HepG2 (cell line): ENCODE data around the gene RNF13.

Source experiments
- CCAR2 ChIP-seq: fragments of 200-400 bp; formaldehyde crosslinking; optimal IDR thresholded peaks from 2 replicates; pipeline ENCODE3; 2018; ENCODE audit warnings: low read depth, mild to moderate bottlenecking, low read length, moderate library complexity
- CTCF ChIP-seq: sonication (generic); formaldehyde crosslinking; IDR thresholded peaks from 2 replicates; pipeline ENCODE4 v1.5.0; 2020; ENCODE audit warnings: mild to moderate bottlenecking, missing genetic modification reagents, moderate library complexity
- EZH2 ChIP-seq: conservative IDR thresholded peaks from 2 replicates; pipeline ENCODE4 v1.6.1; 2012; ENCODE audit warnings: mild to moderate bottlenecking, low read depth, low read length, moderate library complexity
- MYNN ChIP-seq: sonication (generic); formaldehyde crosslinking; IDR thresholded peaks from 2 replicates; pipeline ENCODE4 v1.4.0; 2020; ENCODE audit warnings: mild to moderate bottlenecking, low read depth, missing genetic modification reagents
- POLR2A ChIP-seq, 2 experiments: IDR thresholded peaks; 2 replicates each; pipeline ENCODE4 v1.6.1; 2011; ENCODE audit warnings: low read depth in 2 of 2, low read length in 2 of 2, mild to moderate bottlenecking in 1 of 2, moderate library complexity in 1 of 2; ENCODE audit not compliant: insufficient read depth in 1 of 2
- PRDM15 ChIP-seq: sonication (generic); formaldehyde crosslinking; IDR thresholded peaks from 2 replicates; pipeline ENCODE4 v1.4.0; 2020; ENCODE audit warnings: missing genetic modification reagents

- TF ChIP-seq CTCF (CRISPR knock-in tag): no peak
- no peak for TF ChIP-seq PRDM15 (CRISPR knock-in tag)
- no peak for TF ChIP-seq MYNN (CRISPR knock-in tag)
- TF ChIP-seq CCAR2: no peak
- TF ChIP-seq POLR2A (IDR thresholded peaks at IDR 0.05; ENCODE audit: insufficient read depth in 1 of 2, low read depth in 2 of 2, low read length in 2 of 2): no peak
- TF ChIP-seq EZH2: no peak
Measured at GRCh38 chr3:149881879-149882278, 68.9 kb downstream of the RNF13 start.
